Hematopoietic multipotent progenitor cell (in vitro differentiated cells): Measurements from ENCODE around the gene CCBE1. TPM values are rescaled to one million over a fixed set of nuclear protein-coding genes. Genes with fewer than 3 reads are reported as not detected.

ENCODE experiments used
- DNase-seq, 3 donors: peaks; one replicate each; pipeline ENCODE4 v3.0.0-alpha.2; 2011 to 2015; ENCODE audit warnings: low read depth in 2 of 3, low spot score in 2 of 3
- total RNA-seq: library from RNA; depleted of rRNA; stranded (reverse); fragments of >200 nt; gene quantifications from one replicate; pipeline ENCODE4 v1.2.3, GENCODE V29; 2012

Gene CCBE1
- total RNA-seq, 1 donor: under 0.01 TPM

- DNase-seq: no peak
These were observed 73.5 kb downstream of the CCBE1 start for GRCh38 chr18:59623456-59624368.

GRCh38 chr18:59621027-59621426 is 76.2 kb downstream of the CCBE1 start:
- no peak for DNase-seq

- no peak for DNase-seq
These were observed 76.8 kb downstream of the CCBE1 start for GRCh38 chr18:59620381-59620780.

- DNase-seq: no peak
These were observed 77.4 kb downstream of the CCBE1 start for GRCh38 chr18:59619816-59620215.

GRCh38 chr18:59617468-59617932 is 79.7 kb downstream of the CCBE1 start:
- DNase-seq: no peak

GRCh38 chr18:59616501-59616900 is 80.7 kb downstream of the CCBE1 start:
- DNase-seq: no peak

GRCh38 chr18:59613903-59614302 is 83.3 kb downstream of the CCBE1 start:
- DNase-seq: no peak

- no peak for DNase-seq
These were observed 84.8 kb downstream of the CCBE1 start for GRCh38 chr18:59612381-59612780.

- no peak for DNase-seq
These were observed 86.6 kb downstream of the CCBE1 start for GRCh38 chr18:59610546-59611140.

- DNase-seq: no peak
These were observed 87.6 kb downstream of the CCBE1 start for GRCh38 chr18:59609654-59610053.

- no peak for DNase-seq
These were observed 89.8 kb downstream of the CCBE1 start for GRCh38 chr18:59607471-59607870.

- DNase-seq: no peak
These were observed 90.2 kb downstream of the CCBE1 start for GRCh38 chr18:59607078-59607379.

- no peak for DNase-seq
These were observed 90.8 kb downstream of the CCBE1 start for GRCh38 chr18:59606193-59607077.

- no peak for DNase-seq
These were observed 91.5 kb downstream of the CCBE1 start for GRCh38 chr18:59605633-59606192.

- DNase-seq: no peak
These were observed 92.3 kb downstream of the CCBE1 start for GRCh38 chr18:59604877-59605276.

- no peak for DNase-seq
These were observed 100.2 kb downstream of the CCBE1 start for GRCh38 chr18:59597049-59597448.

GRCh38 chr18:59593291-59593717 is 103.9 kb downstream of the CCBE1 start:
- DNase-seq: no peak

- no peak for DNase-seq
These were observed 104.6 kb downstream of the CCBE1 start for GRCh38 chr18:59592624-59593023.

GRCh38 chr18:59582395-59582794 is 114.8 kb downstream of the CCBE1 start:
- DNase-seq: no peak

GRCh38 chr18:59579509-59579908 is 117.7 kb downstream of the CCBE1 start:
- no peak for DNase-seq

GRCh38 chr18:59577386-59577655 is 119.9 kb downstream of the CCBE1 start:
- DNase-seq: no peak
